ENCODE data around the gene ZMYM4.

ZMYM4 gene

GRCh38 chr1:35319988-35320713 is 51.6 kb downstream of the ZMYM4 start:
- no peak; the same call in 2 of the 3 replicates for ATAC-seq
- no peak for TF ChIP-seq ESRRG (CRISPR knock-in tag; IDR thresholded peaks at IDR 0.05)

GRCh38 chr1:35320937-35321336 is 52.4 kb downstream of the ZMYM4 start:
- no peak for ATAC-seq
- TF ChIP-seq ESRRG (CRISPR knock-in tag; IDR thresholded peaks at IDR 0.05) (no peak), BACH2 (CRISPR knock-in tag; IDR thresholded peaks at IDR 0.05; ENCODE audit: borderline replicate concordance) (no peak), SNAI2 (CRISPR knock-in tag; IDR thresholded peaks at IDR 0.05) (no peak), ZNF70 (CRISPR knock-in tag; IDR thresholded peaks at IDR 0.05) (no peak), POU6F1 (CRISPR knock-in tag; IDR thresholded peaks at IDR 0.05; ENCODE audit: borderline replicate concordance, low read depth) (no peak), RARB (CRISPR knock-in tag; IDR thresholded peaks at IDR 0.05) (no peak), ZFP30 (CRISPR knock-in tag; IDR thresholded peaks at IDR 0.05) (no peak), ISL1 (CRISPR knock-in tag; IDR thresholded peaks at IDR 0.05) (no peak), CSDC2 (CRISPR knock-in tag; IDR thresholded peaks at IDR 0.05) (no peak), CREB5 (CRISPR knock-in tag; IDR thresholded peaks at IDR 0.05; ENCODE audit: low read depth) (no peak), ZFP3 (CRISPR knock-in tag; IDR thresholded peaks at IDR 0.05) (no peak), TOX (CRISPR knock-in tag; IDR thresholded peaks at IDR 0.05; ENCODE audit: borderline replicate concordance) (no peak), ZNF8 (CRISPR knock-in tag; IDR thresholded peaks at IDR 0.05) (no peak), PPARA (CRISPR knock-in tag; IDR thresholded peaks at IDR 0.05; ENCODE audit: borderline replicate concordance) (no peak), TSHZ2 (CRISPR knock-in tag; IDR thresholded peaks at IDR 0.05) (no peak), GLIS3 (CRISPR knock-in tag; IDR thresholded peaks at IDR 0.05) (no peak), ZC3H10 (CRISPR knock-in tag; IDR thresholded peaks at IDR 0.05) (no peak)
- TF ChIP-seq, protein P1, sequence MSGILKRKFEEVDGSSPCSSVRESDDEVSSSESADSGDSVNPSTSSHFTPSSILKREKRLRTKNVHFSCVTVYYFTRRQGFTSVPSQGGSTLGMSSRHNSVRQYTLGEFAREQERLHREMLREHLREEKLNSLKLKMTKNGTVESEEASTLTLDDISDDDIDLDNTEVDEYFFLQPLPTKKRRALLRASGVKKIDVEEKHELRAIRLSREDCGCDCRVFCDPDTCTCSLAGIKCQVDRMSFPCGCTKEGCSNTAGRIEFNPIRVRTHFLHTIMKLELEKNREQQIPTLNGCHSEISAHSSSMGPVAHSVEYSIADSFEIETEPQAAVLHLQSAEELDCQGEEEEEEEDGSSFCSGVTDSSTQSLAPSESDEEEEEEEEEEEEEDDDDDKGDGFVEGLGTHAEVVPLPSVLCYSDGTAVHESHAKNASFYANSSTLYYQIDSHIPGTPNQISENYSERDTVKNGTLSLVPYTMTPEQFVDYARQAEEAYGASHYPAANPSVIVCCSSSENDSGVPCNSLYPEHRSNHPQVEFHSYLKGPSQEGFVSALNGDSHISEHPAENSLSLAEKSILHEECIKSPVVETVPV (CRISPR knock-in tag; IDR thresholded peaks at IDR 0.05): no peak
- TF ChIP-seq, protein P2, sequence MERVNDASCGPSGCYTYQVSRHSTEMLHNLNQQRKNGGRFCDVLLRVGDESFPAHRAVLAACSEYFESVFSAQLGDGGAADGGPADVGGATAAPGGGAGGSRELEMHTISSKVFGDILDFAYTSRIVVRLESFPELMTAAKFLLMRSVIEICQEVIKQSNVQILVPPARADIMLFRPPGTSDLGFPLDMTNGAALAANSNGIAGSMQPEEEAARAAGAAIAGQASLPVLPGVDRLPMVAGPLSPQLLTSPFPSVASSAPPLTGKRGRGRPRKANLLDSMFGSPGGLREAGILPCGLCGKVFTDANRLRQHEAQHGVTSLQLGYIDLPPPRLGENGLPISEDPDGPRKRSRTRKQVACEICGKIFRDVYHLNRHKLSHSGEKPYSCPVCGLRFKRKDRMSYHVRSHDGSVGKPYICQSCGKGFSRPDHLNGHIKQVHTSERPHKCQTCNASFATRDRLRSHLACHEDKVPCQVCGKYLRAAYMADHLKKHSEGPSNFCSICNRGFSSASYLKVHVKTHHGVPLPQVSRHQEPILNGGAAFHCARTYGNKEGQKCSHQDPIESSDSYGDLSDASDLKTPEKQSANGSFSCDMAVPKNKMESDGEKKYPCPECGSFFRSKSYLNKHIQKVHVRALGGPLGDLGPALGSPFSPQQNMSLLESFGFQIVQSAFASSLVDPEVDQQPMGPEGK (CRISPR knock-in tag; IDR thresholded peaks at IDR 0.05; ENCODE audit: borderline replicate concordance): no peak

DNA sequence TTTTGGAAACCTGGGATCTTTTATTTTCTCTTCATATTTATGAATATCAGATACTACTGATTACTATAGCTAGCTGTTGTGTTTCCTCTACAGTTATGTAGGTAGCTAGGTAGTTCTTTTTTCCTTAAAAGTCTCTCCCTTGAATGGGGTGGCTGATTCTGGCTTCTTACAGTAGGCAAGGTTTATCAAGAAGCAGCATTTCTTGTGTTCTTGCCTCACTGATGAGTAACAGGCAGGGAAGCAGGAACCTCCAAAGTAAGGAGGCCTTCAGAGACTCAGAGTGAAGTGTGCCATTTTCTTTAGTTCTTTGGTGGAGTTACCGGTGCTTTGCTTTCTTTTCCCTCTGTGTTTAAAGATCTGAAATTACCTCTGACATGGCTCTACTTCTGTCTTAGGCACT is 56.0 kb downstream of the ZMYM4 start:
- TF ChIP-seq ZC3H10 (CRISPR knock-in tag; IDR thresholded peaks at IDR 0.05) (no peak), GLIS3 (CRISPR knock-in tag; IDR thresholded peaks at IDR 0.05) (no peak), ESRRG (CRISPR knock-in tag; IDR thresholded peaks at IDR 0.05) (no peak), ISL1 (CRISPR knock-in tag; IDR thresholded peaks at IDR 0.05) (no peak), TSHZ2 (CRISPR knock-in tag; IDR thresholded peaks at IDR 0.05) (no peak), ZFP3 (CRISPR knock-in tag; IDR thresholded peaks at IDR 0.05) (no peak), ZNF8 (CRISPR knock-in tag; IDR thresholded peaks at IDR 0.05) (no peak), ZNF70 (CRISPR knock-in tag; IDR thresholded peaks at IDR 0.05) (no peak), ARNTL (CRISPR knock-in tag; IDR thresholded peaks at IDR 0.05; ENCODE audit: borderline replicate concordance, low read depth) (no peak), BACH2 (CRISPR knock-in tag; IDR thresholded peaks at IDR 0.05; ENCODE audit: borderline replicate concordance) (no peak)
- TF ChIP-seq, protein P1 (CRISPR knock-in tag; IDR thresholded peaks at IDR 0.05): no peak

More for the DNA sequence above, 56.0 kb downstream of the ZMYM4 start:
- no peak for ATAC-seq

All from SK-N-SH treated with all-trans-retinoic acid at 6 μM for 48 hours (cell line).